Immature natural killer cell (primary cell): ENCODE results near the gene GALE. TPM values are rescaled to one million over a fixed set of nuclear protein-coding genes. Genes with fewer than 3 reads are reported as not detected.
"Not testable (repeated sequence)": the region's sequence is repeated elsewhere in the genome, so short reads cannot be mapped to it uniquely, and the experiment has no call there.

Source experiments
- DNase-seq, 3 donors: peaks; one replicate each; pipeline ENCODE4 v3.0.0; 2022; ENCODE audit warnings: mixed read lengths in 1 of 3
- H3K27ac Mint-ChIP-seq, 6 donors: one replicate each; pipeline ENCODE4 v1.8.0; 2020; ENCODE audit warnings: mixed read lengths in 6 of 6, mild to moderate bottlenecking in 5 of 6, inconsistent platforms in 4 of 6, moderate library complexity in 3 of 6
- H3K27me3 Mint-ChIP-seq, 3 donors: one replicate each; pipeline ENCODE4 v1.8.0; 2020 to 2021; ENCODE audit warnings: low read depth in 3 of 3, mild to moderate bottlenecking in 3 of 3, mixed read lengths in 3 of 3, moderate library complexity in 3 of 3, inconsistent platforms in 1 of 3
- H3K36me3 Mint-ChIP-seq, 3 donors: one replicate each; pipeline ENCODE4 v1.8.0; 2020; ENCODE audit warnings: mixed read lengths in 3 of 3, inconsistent platforms in 2 of 3, mild to moderate bottlenecking in 2 of 3
- H3K4me1 Mint-ChIP-seq, 2 donors: one replicate each; pipeline ENCODE4 v1.8.0; 2020; ENCODE audit warnings: inconsistent platforms in 2 of 2, mild to moderate bottlenecking in 2 of 2, mixed read lengths in 2 of 2, moderate library complexity in 1 of 2
- H3K4me3 Mint-ChIP-seq, 5 donors: one replicate each; pipeline ENCODE4 v1.8.0; 2020; ENCODE audit warnings: mild to moderate bottlenecking in 5 of 5, mixed read lengths in 5 of 5, inconsistent platforms in 3 of 5, moderate library complexity in 3 of 5
- H3K9me3 Mint-ChIP-seq, 6 donors: one replicate each; pipeline ENCODE4 v1.8.0; 2020; ENCODE audit warnings: mild to moderate bottlenecking in 6 of 6, mixed read lengths in 6 of 6, inconsistent platforms in 4 of 6, moderate library complexity in 3 of 6
- polyA plus RNA-seq, 3 donors: library from polyadenylated mRNA; unstranded; fragments of 300-500 nt; fragmentation: Illumina TruSeq; gene quantifications; one replicate each; pipeline ENCODE4 v1.2.3, GENCODE V29; 2021

GALE gene
- polyA plus RNA-seq, 3 donors from 2014 or later = 31.2 to 52.9 (median 39.9) TPM

DNA sequence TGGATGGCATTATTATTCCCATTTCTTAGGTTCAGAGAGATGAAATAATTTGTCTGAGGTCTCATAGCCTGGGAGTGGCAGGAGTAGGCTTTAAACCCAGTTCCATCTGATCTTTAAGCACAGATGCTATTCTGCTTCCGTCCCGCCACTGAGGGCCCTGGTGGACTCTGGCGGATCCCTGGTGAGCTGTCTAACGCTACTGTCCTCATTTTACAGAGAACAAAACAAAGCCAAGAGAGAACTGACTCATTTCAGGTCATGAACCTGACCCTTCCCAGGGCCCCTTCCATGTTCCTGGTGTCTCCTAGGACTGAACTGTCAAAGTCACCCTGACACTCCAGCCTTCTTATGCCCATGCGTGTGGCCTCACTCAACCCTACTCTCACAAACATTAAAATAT lies 3.1 kb upstream of the GALE start:
- Mint-ChIP-seq H3K27ac (peak overlapping the region in 2 of 6 donors; percentile 28 to 39), H3K4me1 (peaks cover 18 to 21% of the 10 kb centered on the region in 2 donors), H3K9me3 (no peaks in the 10 kb centered on the region), H3K36me3 (peaks cover 0 to 15% (median 0%) of the 10 kb centered on the region in 3 donors), H3K27me3 (peaks cover 2 to 8% (median 5%) of the 10 kb centered on the region in 3 donors), H3K4me3 (no peak overlapping the region)
- no peak for DNase-seq

DNA sequence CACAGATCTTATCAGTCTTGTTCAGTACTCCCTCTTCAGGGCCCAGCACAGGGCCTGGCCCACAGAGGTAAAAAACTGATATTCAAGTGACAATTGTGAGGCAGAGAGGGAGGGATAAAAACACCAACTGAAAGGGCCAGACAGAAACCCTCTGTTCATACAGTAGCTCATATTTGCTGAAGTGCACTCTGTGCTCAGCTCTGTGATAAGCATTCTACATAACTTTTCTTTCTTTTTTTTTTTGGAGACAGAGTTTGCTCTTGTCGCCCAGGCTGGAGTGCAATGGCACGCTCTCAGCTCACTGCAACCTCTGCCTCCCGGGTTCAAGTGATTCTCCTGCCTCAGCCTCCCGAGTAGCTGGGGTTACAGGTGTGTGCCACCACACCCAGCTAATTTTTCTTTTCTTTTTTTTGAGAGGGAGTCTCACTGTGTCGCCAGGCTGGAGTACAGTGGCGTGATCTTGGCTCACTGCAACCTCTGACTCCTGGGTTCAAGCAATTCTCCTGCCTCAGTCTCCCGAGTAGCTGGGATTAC lies 2.3 kb upstream of the GALE start:
- Mint-ChIP-seq H3K27ac (peak overlapping the region in 5 of 6 donors; percentile 67 to 79 (median 74)), H3K4me3 (peak overlapping the region in 2 of 5 donors; percentile 18 to 38), H3K4me1 (peaks cover 21 to 23% of the 10 kb centered on the region in 2 donors), H3K36me3 (peaks cover 0 to 15% (median 0%) of the 10 kb centered on the region in 3 donors)
- not testable (repeated sequence) for H3K27me3 Mint-ChIP-seq, DNase-seq, H3K9me3 Mint-ChIP-seq

DNA sequence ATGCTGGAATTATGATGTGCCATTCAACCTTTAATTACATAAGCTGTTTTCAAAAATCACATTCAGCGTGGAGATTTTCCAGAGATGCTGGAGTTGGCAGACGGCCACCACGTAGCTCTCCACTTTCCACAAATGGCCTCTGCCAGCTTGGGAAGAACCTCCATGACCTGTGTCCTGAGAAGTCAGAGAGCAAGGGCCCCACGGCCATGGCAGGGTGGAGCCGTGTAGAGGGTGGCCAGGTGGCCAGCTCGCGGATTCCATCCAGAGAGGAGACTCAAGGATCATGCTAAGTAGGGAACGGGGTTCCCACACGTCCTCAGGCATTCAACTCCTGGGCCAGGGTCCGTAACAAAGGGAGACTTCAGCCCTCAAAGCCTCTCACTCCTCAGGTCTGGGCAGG lies 1.3 kb upstream of the GALE start:
- Mint-ChIP-seq H3K4me3 (peak overlapping the region in 4 of 5 donors; percentile 27 to 53 (median 40)), H3K27ac (peak overlapping the region in 5 of 6 donors; percentile 34 to 79 (median 69)), H3K9me3 (no peaks in the 10 kb centered on the region), H3K36me3 (peaks cover 0 to 7% (median 0%) of the 10 kb centered on the region in 3 donors), H3K27me3 (peaks cover 2 to 9% (median 5%) of the 10 kb centered on the region in 3 donors), H3K4me1 (peaks cover 21 to 23% of the 10 kb centered on the region in 2 donors)
- no peak for DNase-seq

DNA sequence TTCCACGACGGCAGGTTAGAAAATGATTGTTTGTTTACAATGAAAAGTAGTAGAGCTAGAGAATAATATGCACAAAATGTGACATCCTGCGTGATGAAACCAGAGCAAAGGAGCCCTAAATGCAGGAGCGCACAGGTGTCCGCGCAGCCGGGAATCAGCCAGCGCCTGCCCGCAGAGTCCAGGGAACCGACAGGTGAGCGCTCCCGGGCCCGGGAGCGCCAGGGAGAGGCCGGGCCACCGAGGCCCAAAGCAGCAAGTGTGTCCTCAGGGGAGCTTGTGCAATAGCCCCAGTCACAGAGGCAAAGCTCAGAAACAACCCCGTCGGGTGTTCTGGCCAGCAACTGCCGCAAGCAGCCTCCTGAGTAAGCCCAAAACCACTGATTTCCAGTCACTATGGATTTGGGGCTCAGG lies 789 bp upstream of the GALE start:
- DNase-seq = no peak
- H3K4me3 Mint-ChIP-seq = peak overlapping the region; percentile 71 to 94 (median 92)
- H3K27me3 Mint-ChIP-seq = peaks cover 2 to 5% (median 5%) of the 10 kb centered on the region in 3 donors
- H3K9me3 Mint-ChIP-seq = no peaks in the 10 kb centered on the region
- H3K36me3 Mint-ChIP-seq = peaks cover 0 to 7% (median 0%) of the 10 kb centered on the region in 3 donors
- peak overlapping the region; percentile 79 to 90 (median 82) for H3K27ac Mint-ChIP-seq
- H3K4me1 Mint-ChIP-seq = peaks cover 21 to 23% of the 10 kb centered on the region in 2 donors

- H3K27me3 Mint-ChIP-seq = peaks cover 2 to 7% (median 5%) of the 10 kb centered on the region in 3 donors
- peaks cover 21 to 23% of the 10 kb centered on the region in 2 donors for H3K4me1 Mint-ChIP-seq
- peak; percentile 50 to 54 (median 51) for DNase-seq
- H3K36me3 Mint-ChIP-seq = no peaks in the 10 kb centered on the region
- H3K4me3 Mint-ChIP-seq = peak overlapping the region; percentile 88 to 96 (median 92)
- H3K9me3 Mint-ChIP-seq = no peaks in the 10 kb centered on the region
- peak overlapping the region; percentile 90 to 96 (median 93) for H3K27ac Mint-ChIP-seq
Observed at GRCh38 chr1:23799570-23800399, 769 bp downstream of the GALE start.

DNA sequence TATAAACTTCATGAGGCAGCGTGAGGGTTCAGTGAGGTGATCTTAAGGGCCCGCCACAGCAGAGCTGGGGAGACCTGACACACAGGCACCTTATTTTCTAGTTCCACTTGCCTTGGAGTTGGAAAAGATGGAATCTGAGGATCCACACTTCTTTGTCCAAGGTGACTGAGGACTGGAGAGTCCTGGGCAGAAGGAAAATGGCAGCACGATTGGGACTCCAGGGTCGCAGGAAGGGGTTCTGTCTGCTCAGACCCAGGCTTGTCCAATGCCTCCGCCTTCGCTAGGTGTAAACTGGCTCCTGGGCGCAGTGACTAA lies 1.3 kb downstream of the GALE start:
- Mint-ChIP-seq H3K4me3 (peak overlapping the region; percentile 88 to 96 (median 92)), H3K36me3 (no peaks in the 10 kb centered on the region), H3K27ac (peak overlapping the region; percentile 57 to 96 (median 91)), H3K4me1 (peaks cover 21 to 23% of the 10 kb centered on the region in 2 donors), H3K27me3 (peaks cover 2 to 7% (median 5%) of the 10 kb centered on the region in 3 donors), H3K9me3 (no peaks in the 10 kb centered on the region)
- DNase-seq = no peak

- Mint-ChIP-seq H3K9me3 (no peaks in the 10 kb centered on the region), H3K4me1 (peaks cover 21 to 23% of the 10 kb centered on the region in 2 donors), H3K4me3 (peak overlapping the region in 3 of 5 donors; percentile 92 to 94 (median 92)), H3K27me3 (peaks cover 2 to 7% (median 5%) of the 10 kb centered on the region in 3 donors), H3K36me3 (no peaks in the 10 kb centered on the region), H3K27ac (peak overlapping the region; percentile 14 to 94 (median 68))
- no peak for DNase-seq
Observed at GRCh38 chr1:23798662-23799142, 1.9 kb downstream of the GALE start.

DNA sequence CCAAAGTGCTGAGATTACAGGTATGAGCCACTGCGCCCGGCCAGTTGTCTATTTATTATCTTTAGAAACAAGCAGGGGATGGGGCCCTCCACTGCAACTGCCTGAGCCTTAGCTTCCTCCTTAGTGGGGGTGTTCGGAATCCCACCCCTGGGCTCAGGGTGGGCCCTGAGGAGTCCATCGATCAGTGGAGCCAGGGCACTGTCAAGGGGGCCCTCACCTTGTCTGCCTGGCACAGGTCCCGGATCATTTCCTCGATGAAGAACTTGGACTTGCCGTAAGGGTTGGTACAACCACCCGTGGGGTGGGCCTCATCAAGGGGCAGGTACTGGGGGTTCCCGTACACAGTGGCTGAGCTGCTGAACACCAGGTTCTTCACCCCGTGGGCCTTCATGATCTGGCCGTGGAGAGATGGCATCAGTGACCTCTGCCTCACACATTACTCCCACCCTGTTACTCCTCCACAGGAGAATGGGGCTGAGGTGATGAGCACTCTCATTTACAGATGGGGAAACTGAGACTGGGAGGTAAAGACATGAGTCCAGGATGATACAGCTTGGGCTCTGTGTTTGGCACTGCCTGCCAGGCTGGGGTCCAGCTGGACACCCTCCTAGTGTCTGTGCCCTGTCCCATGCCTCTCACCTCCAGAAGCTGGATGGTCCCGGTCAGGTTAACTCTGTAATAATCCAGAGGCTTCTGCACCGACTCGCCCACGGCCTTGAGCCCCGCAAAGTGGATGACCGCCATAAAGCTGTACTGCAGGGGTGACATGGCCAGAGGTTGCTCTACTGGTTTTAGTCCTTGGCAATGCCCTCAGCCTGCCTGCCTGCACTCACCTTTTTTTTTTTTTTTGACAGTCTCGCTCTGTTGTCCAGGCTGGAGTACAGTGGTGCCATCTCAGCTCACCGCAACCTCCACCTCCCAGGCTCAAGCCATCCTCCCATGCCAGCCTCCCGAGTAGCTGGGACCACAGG lies 2.8 kb downstream of the GALE start:
- no peak for DNase-seq
- Mint-ChIP-seq H3K27me3 (peaks cover 2 to 8% (median 5%) of the 10 kb centered on the region in 3 donors), H3K4me3 (no peak overlapping the region), H3K36me3 (no peaks in the 10 kb centered on the region), H3K4me1 (peaks cover 21 to 23% of the 10 kb centered on the region in 2 donors), H3K9me3 (no peaks in the 10 kb centered on the region), H3K27ac (peak overlapping the region in 2 of 6 donors; percentile 28 to 51)

GRCh38 chr1:23796466-23797271 lies 3.9 kb downstream of the GALE start:
- no peak overlapping the region for H3K4me3 Mint-ChIP-seq

GRCh38 chr1:23795676-23796465 lies 4.7 kb downstream of the GALE start:
- peaks cover 29 to 34% of the 10 kb centered on the region in 2 donors for H3K4me1 Mint-ChIP-seq
- H3K27ac Mint-ChIP-seq = no peak overlapping the region

More at GRCh38 chr1:23796466-23797271, 3.9 kb downstream of the GALE start:
- H3K27me3 Mint-ChIP-seq = peaks cover 0 to 10% (median 5%) of the 10 kb centered on the region in 3 donors
- no peaks in the 10 kb centered on the region for H3K9me3 Mint-ChIP-seq
- DNase-seq = no peak
- peak overlapping the region in 2 of 6 donors; percentile 16 to 39 for H3K27ac Mint-ChIP-seq
- H3K36me3 Mint-ChIP-seq = no peaks in the 10 kb centered on the region
- peaks cover 27 to 33% of the 10 kb centered on the region in 2 donors for H3K4me1 Mint-ChIP-seq

GRCh38 chr1:23794732-23795182 lies 5.8 kb downstream of the GALE start:
- H3K4me1 Mint-ChIP-seq = peaks cover 31 to 36% of the 10 kb centered on the region in 2 donors
- not testable (repeated sequence) for H3K4me3 Mint-ChIP-seq, H3K36me3 Mint-ChIP-seq, DNase-seq, H3K9me3 Mint-ChIP-seq
- H3K27me3 Mint-ChIP-seq = peaks cover 0 to 15% (median 2%) of the 10 kb centered on the region in 3 donors
- H3K27ac Mint-ChIP-seq = peak overlapping the region in 1 of 6 donors; percentile 58

More at GRCh38 chr1:23795676-23796465, 4.7 kb downstream of the GALE start:
- Mint-ChIP-seq H3K9me3 (no peaks in the 10 kb centered on the region), H3K4me3 (no peak overlapping the region), H3K27me3 (peaks cover 0 to 13% (median 7%) of the 10 kb centered on the region in 3 donors), H3K36me3 (no peaks in the 10 kb centered on the region)
- DNase-seq = no peak
